Neural cell (in vitro differentiated cells): ENCODE results near the gene IFRD1. TPM values are rescaled to one million over a fixed set of nuclear protein-coding genes. Genes with fewer than 3 reads are reported as not detected.

ENCODE experiments used
- H2AFZ ChIP-seq: fragments of 200-600, 300-800 bp; sonication (generic), shearing (Covaris generic); 2 replicates; pipeline ENCODE4 v1.6.0; 2014; ENCODE audit warnings: low read depth, mild to moderate bottlenecking, antibody characterized with exemption, low read length, moderate library complexity
- H3F3A ChIP-seq: fragments of 200-600 bp; shearing (Covaris generic); 2 replicates; pipeline ENCODE4 v1.6.1; 2016; ENCODE audit warnings: mild to moderate bottlenecking, moderate library complexity, mixed read lengths, antibody characterized with exemption, low read length; ENCODE audit not compliant: insufficient read depth, poor library complexity, severe bottlenecking
- H3K27ac ChIP-seq: fragments of 200-600, 300-800 bp; sonication (generic), shearing (Covaris generic); 2 replicates; pipeline ENCODE4 v1.5.1; 2014; ENCODE audit warnings: mild to moderate bottlenecking, low read length, moderate library complexity
- H3K27me3 ChIP-seq: fragments of 300-800, 200-600 bp; sonication (generic), shearing (Covaris generic); 2 replicates; pipeline ENCODE4 v1.6.0; 2014; ENCODE audit warnings: mild to moderate bottlenecking, low read depth, low read length, moderate library complexity; ENCODE audit not compliant: insufficient read depth
- H3K36me3 ChIP-seq: fragments of 300-800, 200-600 bp; sonication (generic), shearing (Covaris generic); 2 replicates; pipeline ENCODE4 v1.5.1; 2014; ENCODE audit warnings: mild to moderate bottlenecking, antibody characterized with exemption, low read length, moderate library complexity; ENCODE audit not compliant: insufficient read depth
- H3K4me2 ChIP-seq: fragments of 300-800, 200-600 bp; sonication (generic), shearing (Covaris generic); 2 replicates; pipeline ENCODE4 v1.6.0; 2014; ENCODE audit warnings: mild to moderate bottlenecking, low read length
- H3K4me3 ChIP-seq: fragments of 300-800, 200-600 bp; sonication (generic), shearing (Covaris generic); 2 replicates; pipeline ENCODE4 v1.5.1; 2014; ENCODE audit warnings: mild to moderate bottlenecking, low read length, moderate library complexity
- H3K79me2 ChIP-seq: fragments of 200-600 bp; shearing (Covaris generic); replicated peaks from 2 replicates; pipeline ENCODE4 v1.6.0; 2014; ENCODE audit warnings: mild to moderate bottlenecking, low read length, moderate library complexity; ENCODE audit not compliant: insufficient read depth
- H3K9ac ChIP-seq: fragments of 300-800, 200-600 bp; sonication (generic), shearing (Covaris generic); 2 replicates; pipeline ENCODE4 v1.6.1; 2016; ENCODE audit warnings: mild to moderate bottlenecking, low read length, mixed read lengths
- H3K9me2 ChIP-seq: fragments of 200-600 bp; shearing (Covaris generic); 2 replicates; pipeline ENCODE4 v1.6.1; 2016; ENCODE audit warnings: mild to moderate bottlenecking, low read length, mixed read lengths; ENCODE audit not compliant: insufficient read depth
- H3K9me3 ChIP-seq: fragments of 200-600, 300-800 bp; sonication (generic), shearing (Covaris generic); 2 replicates; pipeline ENCODE4 v1.6.1; 2016; ENCODE audit warnings: mild to moderate bottlenecking, mixed run types, low read length, moderate library complexity, mixed read lengths
- H4K20me1 ChIP-seq: fragments of 200-600 bp; shearing (Covaris generic); 2 replicates; pipeline ENCODE4 v1.6.1; 2016; ENCODE audit warnings: mild to moderate bottlenecking, mixed run types; ENCODE audit not compliant: insufficient read depth
- EP300 ChIP-seq: fragments of 450-650 bp; conservative IDR thresholded peaks from 2 replicates; pipeline ENCODE4 v1.6.1; 2014; ENCODE audit warnings: antibody characterized with exemption, mild to moderate bottlenecking, moderate library complexity; ENCODE audit not compliant: poor library complexity, severe bottlenecking
- EZH2 ChIP-seq: fragments of 200-600, 300-800 bp; shearing (Covaris generic), sonication (generic); IDR thresholded peaks from 2 replicates; pipeline ENCODE4 v1.6.1; 2014; ENCODE audit warnings: antibody characterized with exemption, low read length, borderline replicate concordance, mild to moderate bottlenecking; ENCODE audit not compliant: insufficient read depth, poor library complexity, severe bottlenecking
- MXI1 ChIP-seq: fragments of 450-650 bp; conservative IDR thresholded peaks from 2 replicates; pipeline ENCODE4 v1.6.1; 2014; ENCODE audit warnings: antibody characterized with exemption, mild to moderate bottlenecking; ENCODE audit not compliant: poor library complexity, severe bottlenecking
- POLR2AphosphoS5 ChIP-seq: IDR thresholded peaks from 2 replicates; pipeline ENCODE4 v1.6.1; 2012
- RAD21 ChIP-seq: fragments of 450-650 bp; conservative IDR thresholded peaks from 2 replicates; pipeline ENCODE4 v1.6.1; 2014; ENCODE audit warnings: antibody characterized with exemption, mild to moderate bottlenecking, moderate library complexity
- REST ChIP-seq: IDR thresholded peaks from 2 replicates; pipeline ENCODE4 v1.6.1; 2012; ENCODE audit warnings: borderline replicate concordance
- SMC3 ChIP-seq: fragments of 450-650 bp; conservative IDR thresholded peaks from 2 replicates; pipeline ENCODE4 v1.6.1; 2014; ENCODE audit warnings: antibody characterized with exemption, mild to moderate bottlenecking, moderate library complexity; ENCODE audit not compliant: poor library complexity
- TAF1 ChIP-seq: IDR thresholded peaks from 2 replicates; pipeline ENCODE4 v1.6.1; 2012; ENCODE audit warnings: low read depth
- polyA plus RNA-seq: library from polyadenylated mRNA; depleted of rRNA; stranded (reverse); fragments of >200 nt; gene quantifications from 2 replicates; pipeline ENCODE4 v1.2.3, GENCODE V29; 2014
- TF ChIP-seq, protein P1 (sequence below): fragments of 450-650 bp; IDR thresholded peaks from 2 replicates; pipeline ENCODE4 v1.5.1; 2014; ENCODE audit warnings: antibody characterized with exemption, mild to moderate bottlenecking, moderate library complexity; ENCODE audit not compliant: poor library complexity, severe bottlenecking

Gene IFRD1
- polyA plus RNA-seq, 1 donor from 2014 or later, result 270 TPM

- no peak overlapping the region for H3K9ac ChIP-seq
These were observed 13.2 kb upstream of the IFRD1 start for GRCh38 chr7:112437072-112437471.

GRCh38 chr7:112439476-112439875, 10.8 kb upstream of the IFRD1 start:
- Histone ChIP-seq H3K36me3 (no peaks in the 10 kb centered on the region), H3K27me3 (no peaks in the 10 kb centered on the region), H3K4me2 (no peak overlapping the region), H4K20me1 (no peaks in the 10 kb centered on the region), H3K79me2 (no peaks in the 10 kb centered on the region), H3K9me2 (no peaks in the 10 kb centered on the region), H3K27ac (no peak overlapping the region), H3K4me3 (no peak overlapping the region), H3K9ac (no peak overlapping the region), H3K9me3 (no peaks in the 10 kb centered on the region), H3F3A (no peaks in the 10 kb centered on the region), H2AFZ (no peak overlapping the region)
- TF ChIP-seq RAD21, result no peak

More at GRCh38 chr7:112437072-112437471, 13.2 kb upstream of the IFRD1 start:
- Histone ChIP-seq H3K36me3 (no peaks in the 10 kb centered on the region), H3K79me2 (no peaks in the 10 kb centered on the region), H3K9me3 (no peaks in the 10 kb centered on the region), H3K4me3 (no peak overlapping the region), H3F3A (no peaks in the 10 kb centered on the region), H3K27me3 (no peaks in the 10 kb centered on the region), H2AFZ (no peak overlapping the region), H4K20me1 (no peaks in the 10 kb centered on the region), H3K27ac (no peak overlapping the region), H3K4me2 (no peak overlapping the region), H3K9me2 (no peaks in the 10 kb centered on the region)
- no peak for TF ChIP-seq POLR2AphosphoS5
- TF ChIP-seq SMC3, result no peak
- TF ChIP-seq REST, result no peak
- TF ChIP-seq TAF1, result no peak
- TF ChIP-seq MXI1, result no peak
- TF ChIP-seq RAD21, result no peak
- no peak for TF ChIP-seq EZH2
- TF ChIP-seq EP300, result no peak
- TF ChIP-seq, protein P1, sequence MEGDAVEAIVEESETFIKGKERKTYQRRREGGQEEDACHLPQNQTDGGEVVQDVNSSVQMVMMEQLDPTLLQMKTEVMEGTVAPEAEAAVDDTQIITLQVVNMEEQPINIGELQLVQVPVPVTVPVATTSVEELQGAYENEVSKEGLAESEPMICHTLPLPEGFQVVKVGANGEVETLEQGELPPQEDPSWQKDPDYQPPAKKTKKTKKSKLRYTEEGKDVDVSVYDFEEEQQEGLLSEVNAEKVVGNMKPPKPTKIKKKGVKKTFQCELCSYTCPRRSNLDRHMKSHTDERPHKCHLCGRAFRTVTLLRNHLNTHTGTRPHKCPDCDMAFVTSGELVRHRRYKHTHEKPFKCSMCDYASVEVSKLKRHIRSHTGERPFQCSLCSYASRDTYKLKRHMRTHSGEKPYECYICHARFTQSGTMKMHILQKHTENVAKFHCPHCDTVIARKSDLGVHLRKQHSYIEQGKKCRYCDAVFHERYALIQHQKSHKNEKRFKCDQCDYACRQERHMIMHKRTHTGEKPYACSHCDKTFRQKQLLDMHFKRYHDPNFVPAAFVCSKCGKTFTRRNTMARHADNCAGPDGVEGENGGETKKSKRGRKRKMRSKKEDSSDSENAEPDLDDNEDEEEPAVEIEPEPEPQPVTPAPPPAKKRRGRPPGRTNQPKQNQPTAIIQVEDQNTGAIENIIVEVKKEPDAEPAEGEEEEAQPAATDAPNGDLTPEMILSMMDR, result no peak

DNA sequence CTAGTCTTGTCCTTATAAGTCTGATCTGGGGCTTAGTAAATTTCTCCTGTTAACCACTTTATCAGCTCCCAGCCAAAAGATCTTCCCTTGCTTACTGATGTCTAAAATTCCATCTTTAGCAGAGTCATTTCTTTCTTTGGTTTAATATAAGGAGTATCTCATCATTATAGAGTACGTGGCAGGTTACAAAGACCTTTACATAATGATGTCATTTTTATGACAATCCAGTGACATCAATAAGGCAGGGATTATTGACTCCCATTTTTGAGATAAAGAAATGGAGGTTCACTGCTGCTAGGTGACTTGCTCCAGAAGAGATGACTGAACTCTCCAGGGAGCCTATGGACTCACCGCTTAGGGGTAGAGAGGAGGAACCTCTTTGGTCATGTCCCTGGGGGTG, 8.1 kb upstream of the IFRD1 start:
- no peak for TF ChIP-seq MXI1
- no peak for TF ChIP-seq EP300
- TF ChIP-seq POLR2AphosphoS5, result no peak
- TF ChIP-seq TAF1, result no peak
- TF ChIP-seq SMC3, result no peak
- TF ChIP-seq, protein P1, result no peak
- TF ChIP-seq REST, result no peak
- no peak for TF ChIP-seq EZH2
- no peak for TF ChIP-seq RAD21

More for the DNA sequence above, 8.1 kb upstream of the IFRD1 start:
- no peak overlapping the region for H2AFZ ChIP-seq
- no peaks in the 10 kb centered on the region for H3K79me2 ChIP-seq
- H3K4me2 ChIP-seq, result no peak overlapping the region
- H3K27ac ChIP-seq, result no peak overlapping the region
- H3K4me3 ChIP-seq, result no peak overlapping the region
- H3K9me3 ChIP-seq, result no peaks in the 10 kb centered on the region
- no peaks in the 10 kb centered on the region for H3K9me2 ChIP-seq
- H4K20me1 ChIP-seq, result no peaks in the 10 kb centered on the region
- H3F3A ChIP-seq, result no peaks in the 10 kb centered on the region
- H3K36me3 ChIP-seq, result no peaks in the 10 kb centered on the region
- H3K9ac ChIP-seq, result no peak overlapping the region
- no peaks in the 10 kb centered on the region for H3K27me3 ChIP-seq
